ENCODE measurements around the gene MKLN1. TPM values are rescaled to one million over a fixed set of nuclear protein-coding genes. Genes with fewer than 3 reads are reported as not detected.

The MKLN1 gene
- total and polyA plus RNA-seq, 10 of the 15 experiments (the other 5 are each of a cell fraction or from before 2014, with no cell fraction given) = 13.6 to 55.8 (median 29.3) TPM

DNA sequence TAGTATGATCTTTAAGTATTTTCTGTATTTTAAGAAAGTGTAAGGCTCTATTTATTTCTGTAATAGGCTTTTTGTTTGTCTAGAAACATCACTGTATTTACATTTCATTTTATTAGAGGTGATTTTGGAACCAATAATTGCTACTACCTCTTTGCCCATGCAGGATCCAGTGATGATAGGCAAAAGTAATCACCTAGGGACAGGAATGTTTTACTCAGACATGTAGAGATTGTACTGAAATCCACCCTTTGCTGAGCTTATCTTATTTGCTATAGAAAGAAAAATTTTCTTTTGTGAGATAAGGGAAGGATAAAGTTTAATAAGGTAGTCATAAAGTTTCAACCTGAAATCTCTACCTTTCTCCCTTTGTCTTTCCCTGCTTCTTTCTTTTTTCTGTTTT lies 73.5 kb downstream of the MKLN1 start (continued):
- no peak for TF ChIP-seq CEBPZ (IDR thresholded peaks at IDR 0.05; ENCODE audit: low read depth, low read length)
- no peak for TF ChIP-seq RCOR1 (conservative IDR thresholded peaks at IDR 0.05; ENCODE audit: low read depth, low read length)
- no peak for TF ChIP-seq PAX5 (IDR thresholded peaks at IDR 0.05; ENCODE audit: borderline replicate concordance, low read depth, low read length)
- TF ChIP-seq PRDM15 (CRISPR knock-in tag; IDR thresholded peaks at IDR 0.05) = no peak
- no peak for TF ChIP-seq YBX1 (IDR thresholded peaks at IDR 0.05)
- no peak for TF ChIP-seq NBN (IDR thresholded peaks at IDR 0.05)
- TF ChIP-seq EGR1 (IDR thresholded peaks at IDR 0.05; ENCODE audit: borderline replicate concordance in 1 of 2, low read depth in 2 of 2, low read length in 2 of 2) = no peak
- no peak for TF ChIP-seq NR2C1 (IDR thresholded peaks at IDR 0.05)
- TF ChIP-seq SREBF2 (IDR thresholded peaks at IDR 0.05; ENCODE audit: low read length) = no peak
- no peak for TF ChIP-seq FOS (IDR thresholded peaks at IDR 0.05; ENCODE audit: borderline replicate concordance, extremely low read depth, insufficient read length)
- no peak for TF ChIP-seq FOXK2 (IDR thresholded peaks at IDR 0.05)
- no peak for TF ChIP-seq E2F8 (IDR thresholded peaks at IDR 0.05; ENCODE audit: low read depth, partially characterized antibody)

All from GM12878 (cell line).